Right atrium auricular region (tissue), 2 donors: ENCODE results near the gene PRKCH. TPM values are rescaled to one million over a fixed set of nuclear protein-coding genes. Genes with fewer than 3 reads are reported as not detected.

Source experiments
- DNase-seq: peaks from one replicate; pipeline ENCODE4 v3.0.0-alpha.2; 2019; ENCODE audit warnings: low spot score
- H3K27ac ChIP-seq, 2 donors: fragments of 200-600 bp; sonication (generic); 1 replicate in 1 of 2; 2 replicates in 1 of 2; pipeline ENCODE4 v1.5.1; 2016 to 2019
- H3K27me3 ChIP-seq, 2 donors: fragments of 200-600 bp; sonication (generic); one replicate each; pipeline versions ENCODE4 v1.5.1 to v1.6.0; 2017 to 2019
- H3K36me3 ChIP-seq: fragments of 200-600 bp; sonication (generic); one replicate; pipeline ENCODE4 v1.5.1; 2016
- H3K4me1 ChIP-seq, 2 donors: fragments of 200-600 bp; sonication (generic); one replicate each; pipeline versions ENCODE4 v1.5.1 to v1.6.0; 2017 to 2019
- H3K4me3 ChIP-seq, 2 donors: fragments of 200-600 bp; sonication (generic); 1 replicate in 1 of 2; 2 replicates in 1 of 2; pipeline ENCODE4 v1.5.1; 2017 to 2019; ENCODE audit warnings: mild to moderate bottlenecking in 1 of 2, moderate library complexity in 1 of 2
- H3K9me3 ChIP-seq, 2 donors: fragments of 200-600 bp; sonication (generic); one replicate each; pipeline ENCODE4 v1.5.1; 2019
- CTCF ChIP-seq, 2 donors: fragments of 200-600 bp; sonication (generic); IDR thresholded peaks; one replicate each; pipeline ENCODE4 v1.5.1; 2019; ENCODE audit warnings: antibody characterized with exemption in 2 of 2
- total RNA-seq, 2 donors: library from RNA; depleted of rRNA; stranded (reverse); fragments of >200 nt; gene quantifications; one replicate each; pipeline ENCODE4 v1.1.0, GENCODE V29; 2016

PRKCH gene
- total RNA-seq, 2 donors from 2014 or later: 24.9 to 40.3 TPM

DNA sequence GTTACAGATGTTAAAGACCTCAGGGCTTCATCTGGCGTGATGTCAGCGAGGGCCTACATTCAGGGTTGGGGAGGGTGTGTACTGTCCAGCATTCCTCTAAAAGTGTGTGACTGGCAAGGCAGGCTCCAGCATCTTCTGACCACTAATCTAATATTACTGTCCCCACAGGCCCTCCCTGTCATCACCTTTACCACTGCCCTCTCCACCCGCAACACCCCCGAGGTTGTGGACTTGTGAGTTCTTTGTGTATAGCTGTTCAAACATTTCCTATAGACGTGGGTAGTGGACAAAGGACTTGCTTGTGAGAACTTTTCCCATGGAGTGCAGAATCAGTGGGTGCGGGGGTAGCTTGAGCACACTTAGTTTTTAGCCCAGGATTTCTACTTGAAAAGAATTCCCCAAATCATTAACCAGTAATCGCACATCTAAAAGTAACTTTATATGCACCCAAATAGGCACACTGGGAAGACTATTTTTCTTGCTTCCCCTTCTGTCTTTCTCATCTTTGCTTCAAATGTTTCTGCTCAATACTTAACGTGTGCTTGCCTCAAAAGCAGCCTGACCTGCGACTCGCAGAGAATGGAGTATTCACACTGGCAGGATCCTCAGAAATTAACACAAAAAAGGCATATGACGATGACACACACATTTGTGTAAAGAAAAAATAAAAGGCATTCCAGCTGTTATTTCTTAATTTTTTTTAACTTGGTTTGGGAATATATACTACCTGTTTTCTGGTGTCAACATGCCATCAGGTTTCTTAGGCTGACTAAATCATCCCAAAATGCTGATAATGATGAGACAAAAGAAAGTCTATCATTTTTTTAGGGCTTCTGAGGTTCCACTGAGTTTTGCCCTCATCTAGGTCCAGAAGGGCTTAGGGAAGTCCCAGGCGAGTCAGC, 215.5 kb downstream of the PRKCH start:
- Histone ChIP-seq H3K27ac (peak overlapping the region; percentile 47 to 56), H3K4me1 (peaks cover 0 to 50% of the 10 kb centered on the region in 2 donors), H3K27me3 (no peaks in the 10 kb centered on the region), H3K9me3 (no peaks in the 10 kb centered on the region), H3K36me3 (no peaks in the 10 kb centered on the region), H3K4me3 (no peak overlapping the region)
- no peak for DNase-seq
- TF ChIP-seq CTCF (IDR thresholded peaks at IDR 0.05): no peak

- Histone ChIP-seq H3K4me3 (no peak overlapping the region), H3K36me3 (no peaks in the 10 kb centered on the region), H3K4me1 (peaks cover 0 to 47% of the 10 kb centered on the region in 2 donors), H3K27ac (peak overlapping the region; percentile 47 to 56), H3K27me3 (no peaks in the 10 kb centered on the region), H3K9me3 (no peaks in the 10 kb centered on the region)
- no peak for DNase-seq
- TF ChIP-seq CTCF (IDR thresholded peaks at IDR 0.05): no peak
Measured at GRCh38 chr14:61537563-61538463, 216.4 kb downstream of the PRKCH start.

DNA sequence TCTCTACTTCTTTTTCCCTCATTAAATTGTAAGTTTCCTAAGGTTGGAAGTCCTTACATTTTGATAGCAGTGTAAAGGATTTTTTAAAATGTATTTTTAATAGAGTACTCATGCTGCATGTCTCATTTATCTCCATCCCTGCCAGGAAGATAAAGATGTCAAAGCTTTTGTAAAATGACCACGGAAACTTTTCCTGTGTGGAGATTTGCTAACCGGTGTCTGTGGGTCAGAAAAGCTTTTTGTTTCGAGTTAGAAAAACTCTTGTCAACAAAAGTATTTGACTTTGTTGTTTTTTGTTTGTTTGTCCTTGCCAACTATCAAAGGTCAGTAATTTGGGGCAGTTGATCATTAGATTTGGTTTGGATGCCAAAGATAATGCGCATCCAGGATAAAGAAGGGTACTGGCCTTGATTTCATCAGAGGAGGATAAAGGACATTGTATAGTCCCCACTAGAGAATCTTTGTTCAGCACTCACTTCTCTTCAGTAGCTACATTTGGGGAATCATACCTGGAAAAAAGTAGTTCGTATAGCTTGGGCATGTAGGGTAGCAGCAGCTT, 217.2 kb downstream of the PRKCH start:
- H3K9me3 ChIP-seq: no peaks in the 10 kb centered on the region
- H3K27ac ChIP-seq: peak overlapping the region; percentile 47 to 56
- no peaks in the 10 kb centered on the region for H3K36me3 ChIP-seq
- no peak for DNase-seq
- TF ChIP-seq CTCF (IDR thresholded peaks at IDR 0.05): no peak
- no peak overlapping the region for H3K4me3 ChIP-seq
- peaks cover 0 to 49% of the 10 kb centered on the region in 2 donors for H3K4me1 ChIP-seq
- no peaks in the 10 kb centered on the region for H3K27me3 ChIP-seq

DNA sequence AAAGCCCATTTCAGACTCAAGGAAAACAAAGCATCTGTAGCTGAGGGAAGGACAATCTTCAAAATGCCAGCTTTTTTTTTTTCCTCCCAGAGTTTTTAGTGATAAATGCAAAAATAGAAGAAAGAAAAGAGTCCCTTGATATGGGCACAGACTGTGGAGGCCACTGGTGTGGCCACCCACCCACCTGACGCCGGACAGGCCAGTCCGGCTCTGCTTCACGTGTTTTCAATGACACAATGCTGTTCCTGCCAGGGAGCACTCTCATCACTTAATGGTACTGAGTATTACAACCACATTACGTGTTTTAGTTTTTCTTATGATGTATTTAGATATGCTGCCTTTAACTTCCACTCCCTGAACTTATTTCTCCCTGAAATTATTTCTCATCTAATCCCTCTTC, 218.3 kb downstream of the PRKCH start:
- Histone ChIP-seq H3K27ac (peak overlapping the region in 1 of 2 donors; percentile 47), H3K36me3 (no peaks in the 10 kb centered on the region), H3K4me1 (peaks cover 0 to 50% of the 10 kb centered on the region in 2 donors), H3K4me3 (no peak overlapping the region), H3K9me3 (no peaks in the 10 kb centered on the region), H3K27me3 (no peaks in the 10 kb centered on the region)
- DNase-seq: no peak
- no peak for TF ChIP-seq CTCF (IDR thresholded peaks at IDR 0.05)

DNA sequence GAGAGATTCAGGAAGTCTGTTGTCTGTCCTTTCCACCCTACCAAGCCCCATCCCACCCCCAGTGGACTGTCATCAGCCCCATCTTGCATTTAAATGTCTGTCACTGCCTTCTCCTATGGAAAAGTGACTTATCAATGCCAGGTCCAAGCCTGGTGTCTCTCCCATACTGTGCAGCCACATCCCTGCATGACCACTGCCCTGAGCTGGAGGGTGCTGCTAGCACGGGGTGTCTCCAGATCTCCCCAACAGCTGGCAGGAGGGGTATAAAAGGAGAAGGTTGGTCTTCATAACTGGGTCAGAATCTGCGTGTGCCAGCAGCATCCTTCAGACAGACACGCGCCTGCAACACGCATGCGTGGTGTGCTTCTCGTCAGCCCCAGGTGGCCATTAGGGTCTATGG, 219.6 kb downstream of the PRKCH start:
- no peak for DNase-seq
- Histone ChIP-seq H3K27me3 (no peaks in the 10 kb centered on the region), H3K27ac (no peak overlapping the region), H3K4me3 (no peak overlapping the region), H3K4me1 (peaks cover 0 to 60% of the 10 kb centered on the region in 2 donors), H3K36me3 (no peaks in the 10 kb centered on the region), H3K9me3 (no peaks in the 10 kb centered on the region)
- TF ChIP-seq CTCF (IDR thresholded peaks at IDR 0.05): no peak
